Heart left ventricle (tissue), 16 donors: ENCODE data around the gene CALML4. TPM values are rescaled to one million over a fixed set of nuclear protein-coding genes. Genes with fewer than 3 reads are reported as not detected.

Experiments
- ATAC-seq, 4 donors: fragments of 200-7000 bp; cut with Tn5 transposase; one replicate each; pipeline ENCODE4 v1.9.1; 2020 to 2022; ENCODE audit warnings: moderate library complexity in 4 of 4, mild to moderate bottlenecking in 3 of 4, moderate number of reproducible peaks in 1 of 4
- DNase-seq, 5 donors: peaks; one replicate each; pipeline ENCODE4 v3.0.0-alpha.2; 2020
- H3K27ac ChIP-seq, 12 donors: fragments of 200-600 bp; sonication (generic) in 4 of 12; one replicate each; pipeline versions ENCODE4 v1.5.0 to v1.8.0; 2016 to 2022; ENCODE audit warnings: mild to moderate bottlenecking in 2 of 12
- H3K27me3 ChIP-seq, 9 donors: fragments of 200-600 bp; sonication (generic) in 2 of 9; one replicate each; pipeline versions ENCODE4 v1.5.1 to v1.8.0; 2016 to 2022; ENCODE audit warnings: mild to moderate bottlenecking in 3 of 9
- H3K36me3 ChIP-seq, 9 donors: fragments of 200-600 bp; sonication (generic) in 2 of 9; one replicate each; pipeline versions ENCODE4 v1.5.0 to v1.8.0; 2018 to 2022; ENCODE audit warnings: mild to moderate bottlenecking in 2 of 9
- H3K4me1 ChIP-seq, 12 donors: fragments of 200-600 bp; sonication (generic) in 4 of 12; one replicate each; pipeline versions ENCODE4 v1.5.0 to v1.8.0; 2016 to 2022; ENCODE audit warnings: mild to moderate bottlenecking in 3 of 12
- H3K4me3 ChIP-seq, 12 donors: fragments of 200-600 bp; sonication (generic) in 4 of 12; one replicate each; pipeline versions ENCODE4 v1.5.0 to v1.8.0; 2017 to 2022; ENCODE audit warnings: mild to moderate bottlenecking in 9 of 12, moderate library complexity in 4 of 12
- H3K9me3 ChIP-seq, 12 donors: fragments of 200-600 bp; sonication (generic) in 4 of 12; one replicate each; pipeline versions ENCODE4 v1.5.0 to v1.8.0; 2016 to 2022; ENCODE audit warnings: mild to moderate bottlenecking in 1 of 12
- POLR2A ChIP-seq, 2 donors: fragments of 450-650 bp; IDR thresholded peaks; one replicate each; pipeline ENCODE4 v1.6.1; 2017; ENCODE audit warnings: antibody characterized with exemption in 2 of 2, mild to moderate bottlenecking in 2 of 2, moderate library complexity in 2 of 2
- WGBS, 4 donors: extraction: QIAGEN DNeasy Blood & Tissue Kit in 2 of 4; methylation state at CpG; one replicate each; pipeline versions ENCODE4 v1.1.5 to v1.1.7; 2013 to 2018; 5-methylcytosine and 5-hydroxymethylcytosine counted together
- intact Hi-C, 10 donors: fragments of 100-400 bp; cut with DNase I; formaldehyde crosslinking; loops; one replicate each; pipeline versions ENCODE4 v1.11.1 to v1.14.2; 2022
- polyA plus RNA-seq, 2 donors: library from polyadenylated mRNA; stranded (reverse); fragments of 200-250 nt; gene quantifications; one replicate each; pipeline ENCODE4 v1.2.3, GENCODE V29; 2013
- total RNA-seq, 9 donors: library from RNA; depleted of rRNA in 2 of 9; stranded (reverse); fragments of >200 nt in 2 of 9; fragmentation: NEBNext Ultra II Directional in 3 of 9; extraction: Animal tissue kit (Norgen Biotek cat#: 25700) in 3 of 9; gene quantifications; one replicate each; pipeline versions ENCODE4 v1.1.0 to v1.2.4, GENCODE V29; 2016 to 2023
- TF ChIP-seq, protein P1 (sequence below), 12 donors: fragments of 200-600 bp; sonication (generic) in 4 of 12; IDR thresholded peaks; one replicate each; pipeline versions ENCODE4 v1.5.0 to v1.8.0; 2018 to 2022; ENCODE audit warnings: antibody characterized with exemption in 12 of 12, mild to moderate bottlenecking in 5 of 12
- donor health status: ischemic (EF 13 %, LVEDD 7.1; RV severe dilation, severe dysfunction).
- donor health status: healthy with polysubstance abuse.
- donor health status: DM: no; HTN: yes; CAD: no.
- donor health status: DM: no; HTN: no; CAD: no.
- donor health status: ischemic (EF 25% LVEDD 6.9; RV normal size, moderate dysfunction).
- donor health status: ischemic (EF 25% LVEDD 5.7; RV mildly dilated, moderate dysfunction).
- donor health status: healthy.
- donor health status: DM: yes; HTN: yes; CAD: no.
- donor health status: ischemic (EF 35%, LVEDD 5.7; RV mildly dilated, moderate dysfunction).
- donor health status: nonischemic (EF 11% LVEDD 7.7; RV severe dilation, severe dysfunction).
- donor health status: DM: yes; HTN: yes; CAD: no.
- donor health status: PGD.
- donor health status: ischemic (EF 29% LVEDD 5.4; RV normal size, mild dysfunction).
- donor health status: nonischemic (EF 23%, LVEDD 6.1; RV moderate dilation, normal function).

Gene CALML4
- total and polyA plus RNA-seq, 11 donors = 0.21 to 6.6 (median 1.5) TPM

DNA sequence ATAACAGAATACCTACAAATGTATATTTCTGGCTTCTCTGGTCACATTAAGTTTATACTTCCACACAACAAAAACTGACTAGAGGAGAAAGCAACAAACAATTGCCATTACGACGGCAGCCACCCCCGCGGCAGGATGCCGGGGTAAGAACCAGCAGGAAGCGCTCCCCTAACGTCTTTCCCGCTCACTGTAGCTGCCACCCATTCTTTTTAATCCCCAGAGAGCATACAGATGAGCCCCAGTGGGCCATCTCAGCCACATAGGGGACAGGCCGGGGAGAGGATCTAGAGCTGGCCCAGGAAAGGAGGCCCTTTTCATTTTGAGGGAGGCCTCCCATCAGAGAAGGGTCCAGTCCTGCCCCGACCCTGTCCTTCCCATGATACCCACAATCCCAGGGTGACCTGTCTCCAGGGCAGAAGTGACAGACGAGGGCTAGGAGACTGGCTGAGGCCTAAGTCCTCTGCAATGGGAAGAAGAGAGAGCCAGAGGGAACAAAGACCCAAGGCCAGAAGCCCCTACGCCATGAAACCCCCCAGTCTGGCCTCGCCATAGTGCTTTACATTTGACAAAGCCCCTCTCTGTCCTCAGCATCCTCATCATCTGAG is 3.6 kb upstream of the CALML4 start:
- TF ChIP-seq, protein P1, sequence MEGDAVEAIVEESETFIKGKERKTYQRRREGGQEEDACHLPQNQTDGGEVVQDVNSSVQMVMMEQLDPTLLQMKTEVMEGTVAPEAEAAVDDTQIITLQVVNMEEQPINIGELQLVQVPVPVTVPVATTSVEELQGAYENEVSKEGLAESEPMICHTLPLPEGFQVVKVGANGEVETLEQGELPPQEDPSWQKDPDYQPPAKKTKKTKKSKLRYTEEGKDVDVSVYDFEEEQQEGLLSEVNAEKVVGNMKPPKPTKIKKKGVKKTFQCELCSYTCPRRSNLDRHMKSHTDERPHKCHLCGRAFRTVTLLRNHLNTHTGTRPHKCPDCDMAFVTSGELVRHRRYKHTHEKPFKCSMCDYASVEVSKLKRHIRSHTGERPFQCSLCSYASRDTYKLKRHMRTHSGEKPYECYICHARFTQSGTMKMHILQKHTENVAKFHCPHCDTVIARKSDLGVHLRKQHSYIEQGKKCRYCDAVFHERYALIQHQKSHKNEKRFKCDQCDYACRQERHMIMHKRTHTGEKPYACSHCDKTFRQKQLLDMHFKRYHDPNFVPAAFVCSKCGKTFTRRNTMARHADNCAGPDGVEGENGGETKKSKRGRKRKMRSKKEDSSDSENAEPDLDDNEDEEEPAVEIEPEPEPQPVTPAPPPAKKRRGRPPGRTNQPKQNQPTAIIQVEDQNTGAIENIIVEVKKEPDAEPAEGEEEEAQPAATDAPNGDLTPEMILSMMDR (IDR thresholded peaks at IDR 0.05) = no peak
- TF ChIP-seq POLR2A (IDR thresholded peaks at IDR 0.05) = no peak
- Histone ChIP-seq H3K27ac (peak overlapping the region in 5 of 12 donors; percentile 24 to 50 (median 40)), H3K4me3 (no peak overlapping the region), H3K9me3 (no peaks in the 10 kb centered on the region), H3K36me3 (no peaks in the 10 kb centered on the region), H3K27me3 (no peaks in the 10 kb centered on the region), H3K4me1 (peaks cover 0 to 53% (median 17%) of the 10 kb centered on the region in 12 donors)
- DNase-seq (peak in 2 of 5 donors; percentile 6 to 17), ATAC-seq (peak in 1 of 4 donors; percentile 8)
- WGBS, 4 donors = 70 to 84% (median 75%) methylated on average over 13 of the region's 13 CpGs
- intact Hi-C loops = loop anchor here in 1 of 10 donors (5.0 kb wide), 1 partner anchor 346 kb away; no protein-coding TSS in a partner anchor

DNA sequence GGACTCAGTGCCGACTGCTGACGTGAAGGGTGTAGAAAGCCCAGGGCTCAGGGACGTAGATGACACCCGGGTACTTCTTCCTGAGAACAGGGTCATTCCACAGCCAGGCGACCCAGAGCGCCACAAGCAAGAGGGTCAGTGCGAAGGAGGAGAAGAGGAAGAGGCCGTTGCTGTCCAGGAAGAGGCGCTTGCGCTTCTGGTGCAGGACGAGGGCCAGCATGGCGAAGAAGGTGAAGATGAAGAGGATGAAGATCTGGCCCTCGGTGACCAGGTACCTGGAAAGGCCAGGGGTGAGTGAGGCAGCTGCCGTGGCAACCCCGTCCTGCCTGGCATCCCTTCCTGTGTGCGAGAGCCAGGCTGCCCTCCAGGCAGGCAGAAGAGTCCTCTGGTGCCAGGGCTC is 3.0 kb upstream of the CALML4 start:
- ATAC-seq (no peak), DNase-seq (no peak)
- Histone ChIP-seq H3K36me3 (no peaks in the 10 kb centered on the region), H3K27ac (peak overlapping the region in 5 of 12 donors; percentile 29 to 50 (median 40)), H3K9me3 (no peaks in the 10 kb centered on the region), H3K27me3 (no peaks in the 10 kb centered on the region), H3K4me1 (peaks cover 0 to 53% (median 17%) of the 10 kb centered on the region in 12 donors), H3K4me3 (no peak overlapping the region)
- WGBS, 4 donors = 78 to 87% (median 80%) methylated on average over 15 to 16 of the region's 16 CpGs
- TF ChIP-seq, protein P1 (IDR thresholded peaks at IDR 0.05) = no peak
- no peak for TF ChIP-seq POLR2A (IDR thresholded peaks at IDR 0.05)
- intact Hi-C loops = loop anchor here in 1 of 10 donors (5.0 kb wide), 1 partner anchor 346 kb away; no protein-coding TSS in a partner anchor

DNA sequence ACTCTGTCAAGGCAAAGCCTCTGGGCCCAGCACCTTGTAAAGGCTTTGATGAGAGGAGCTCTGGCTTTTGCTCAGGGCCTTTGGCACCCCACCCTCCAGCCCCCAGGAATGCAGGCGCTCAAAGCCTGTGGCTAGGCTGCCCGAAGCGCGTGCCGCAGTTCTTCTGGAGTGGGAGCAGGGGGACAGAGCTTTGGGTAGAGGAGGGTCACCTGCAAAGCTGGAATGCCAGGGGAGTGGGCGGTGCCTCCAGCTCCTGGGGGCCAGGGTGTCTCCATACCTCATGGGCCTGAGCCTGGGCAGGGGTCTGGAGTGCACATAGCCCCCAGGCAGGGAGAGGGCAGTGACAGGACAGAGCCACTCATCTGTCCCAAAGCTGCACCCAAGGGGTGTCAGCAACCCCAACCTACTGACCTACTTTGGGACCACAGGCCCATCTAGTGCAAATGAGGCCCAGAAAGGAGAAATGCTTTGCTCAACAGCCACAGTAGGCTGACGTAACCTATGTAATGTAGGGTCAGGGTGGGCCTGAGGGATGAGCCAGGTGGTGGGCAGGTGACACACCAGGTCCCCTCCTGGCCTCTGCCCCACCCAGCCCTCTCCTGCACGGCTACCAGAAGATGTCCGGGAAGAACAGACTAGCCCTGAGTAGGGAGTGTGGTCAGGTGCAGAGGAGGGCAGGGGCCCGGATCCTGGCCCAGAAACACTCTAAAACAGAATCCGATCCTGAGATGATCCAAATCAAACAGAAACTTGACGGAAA is 2.2 kb upstream of the CALML4 start:
- no peaks in the 10 kb centered on the region for H3K27me3 ChIP-seq
- H3K4me1 ChIP-seq = peaks cover 0 to 53% (median 17%) of the 10 kb centered on the region in 12 donors
- TF ChIP-seq, protein P1 (IDR thresholded peaks at IDR 0.05) = no peak
- TF ChIP-seq POLR2A (IDR thresholded peaks at IDR 0.05) = no peak
- H3K36me3 ChIP-seq = no peaks in the 10 kb centered on the region
- no peak overlapping the region for H3K4me3 ChIP-seq
- H3K27ac ChIP-seq = peak overlapping the region in 1 of 12 donors; percentile 85
- intact Hi-C loops = loop anchor here in 1 of 10 donors (5.0 kb wide), 1 partner anchor 345 kb away; no protein-coding TSS in a partner anchor
- 87 to 96% (median 91%) methylated on average over 7 to 12 of the region's 12 CpGs for WGBS, 4 donors
- no peaks in the 10 kb centered on the region for H3K9me3 ChIP-seq
- DNase-seq (no peak), ATAC-seq (no peak)

DNA sequence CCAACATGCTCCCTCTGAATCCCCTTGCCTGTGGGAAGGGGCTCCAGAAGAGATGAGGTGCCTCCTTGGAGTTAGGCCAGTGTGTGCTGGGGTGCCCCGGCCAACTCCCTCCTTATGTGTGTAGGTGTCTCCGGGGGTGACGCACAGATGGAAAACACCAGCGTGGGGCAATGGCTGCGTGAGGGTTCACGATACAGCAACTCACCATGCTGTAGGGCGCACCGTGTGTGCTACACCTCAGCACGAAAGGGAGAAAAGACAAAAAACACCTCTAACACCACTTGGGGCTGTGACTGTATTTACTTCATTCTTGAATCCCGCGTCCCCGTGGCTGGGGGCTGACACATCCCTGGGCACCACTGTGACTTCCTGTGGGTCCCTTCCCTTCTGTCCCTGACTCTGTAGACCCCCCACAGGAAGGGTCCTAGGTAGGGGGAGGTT is 1.6 kb upstream of the CALML4 start:
- no peaks in the 10 kb centered on the region for H3K9me3 ChIP-seq
- TF ChIP-seq POLR2A (IDR thresholded peaks at IDR 0.05) = no peak
- TF ChIP-seq, protein P1 (IDR thresholded peaks at IDR 0.05) = no peak
- no peak overlapping the region for H3K4me3 ChIP-seq
- peak overlapping the region in 2 of 12 donors; percentile 42 to 85 for H3K27ac ChIP-seq
- H3K27me3 ChIP-seq = no peaks in the 10 kb centered on the region
- no peaks in the 10 kb centered on the region for H3K36me3 ChIP-seq
- H3K4me1 ChIP-seq = peaks cover 0 to 53% (median 17%) of the 10 kb centered on the region in 12 donors
- intact Hi-C loops = loop anchor here in 1 of 10 donors (5.0 kb wide), 1 partner anchor 344 kb away; no protein-coding TSS in a partner anchor
- ATAC-seq (no peak), DNase-seq (no peak)
- 93 to 98% (median 97%) methylated on average over 12 of the region's 12 CpGs for WGBS, 4 donors
